Measurements from ENCODE around the gene ADGRE2. TPM values are rescaled to one million over a fixed set of nuclear protein-coding genes. Genes with fewer than 3 reads are reported as not detected.
"Not testable (repeated sequence)": the region's sequence is repeated elsewhere in the genome, so short reads cannot be mapped to it uniquely, and the experiment has no call there.

The ADGRE2 gene
- total RNA-seq, 2 donors from 2014 or later = 0.07 TPM

DNA sequence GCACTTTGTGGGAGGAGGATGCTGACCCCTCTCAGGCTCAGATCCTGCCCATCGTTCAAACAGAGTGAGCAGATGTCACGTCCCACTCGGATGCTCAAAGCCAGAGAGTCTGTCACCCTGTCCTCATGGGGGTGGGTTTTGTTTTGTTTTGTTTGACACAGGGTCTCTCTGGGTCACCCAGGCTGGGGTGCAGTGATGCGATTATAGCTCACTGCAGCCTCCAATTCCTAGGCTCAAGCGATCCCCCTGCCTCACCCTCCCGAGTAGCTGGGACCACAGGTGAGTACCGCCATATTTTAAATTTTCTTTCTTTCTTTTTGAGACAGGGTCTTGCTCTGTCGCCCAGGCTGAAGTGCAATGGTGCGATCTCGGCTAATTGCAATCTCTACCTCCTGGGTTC lies 4.0 kb downstream of the ADGRE2 start:
- no peak for DNase-seq
- 75 to 93% methylated on average over 2 to 9 of the region's 10 CpGs for WGBS, 2 experiments (ENCODE audit: insufficient coverage in 1 of 2, insufficient read length in 1 of 2)
- no peaks in the 10 kb centered on the region for H3K36me3 Mint-ChIP-seq (ENCODE audit: low read depth)
- no peak overlapping the region for H3K27ac Mint-ChIP-seq
- H3K4me1 Mint-ChIP-seq = no peaks in the 10 kb centered on the region
- no peak overlapping the region for H3K4me3 Mint-ChIP-seq
- Histone ChIP-seq H3K27ac (ENCODE audit: low read depth, low read length) (no peak overlapping the region), H3K9ac (ENCODE audit: extremely low read depth, low read length, poor library complexity, severe bottlenecking) (no peak overlapping the region), H3K9me3 (ENCODE audit: control insufficient read depth, low read length) (peaks cover 10% of the 10 kb centered on the region), H3K4me1 (ENCODE audit: control insufficient read depth, insufficient read depth, low read length) (no peaks in the 10 kb centered on the region), H3K36me3 (ENCODE audit: control insufficient read depth, insufficient read depth, low read length) (no peaks in the 10 kb centered on the region), H3K27me3 (ENCODE audit: control insufficient read depth, insufficient read depth, low read length, poor library complexity, severe bottlenecking) (no peaks in the 10 kb centered on the region), H3K4me3 (ENCODE audit: low read length) (no peak overlapping the region)
- TF ChIP-seq, protein P1, sequence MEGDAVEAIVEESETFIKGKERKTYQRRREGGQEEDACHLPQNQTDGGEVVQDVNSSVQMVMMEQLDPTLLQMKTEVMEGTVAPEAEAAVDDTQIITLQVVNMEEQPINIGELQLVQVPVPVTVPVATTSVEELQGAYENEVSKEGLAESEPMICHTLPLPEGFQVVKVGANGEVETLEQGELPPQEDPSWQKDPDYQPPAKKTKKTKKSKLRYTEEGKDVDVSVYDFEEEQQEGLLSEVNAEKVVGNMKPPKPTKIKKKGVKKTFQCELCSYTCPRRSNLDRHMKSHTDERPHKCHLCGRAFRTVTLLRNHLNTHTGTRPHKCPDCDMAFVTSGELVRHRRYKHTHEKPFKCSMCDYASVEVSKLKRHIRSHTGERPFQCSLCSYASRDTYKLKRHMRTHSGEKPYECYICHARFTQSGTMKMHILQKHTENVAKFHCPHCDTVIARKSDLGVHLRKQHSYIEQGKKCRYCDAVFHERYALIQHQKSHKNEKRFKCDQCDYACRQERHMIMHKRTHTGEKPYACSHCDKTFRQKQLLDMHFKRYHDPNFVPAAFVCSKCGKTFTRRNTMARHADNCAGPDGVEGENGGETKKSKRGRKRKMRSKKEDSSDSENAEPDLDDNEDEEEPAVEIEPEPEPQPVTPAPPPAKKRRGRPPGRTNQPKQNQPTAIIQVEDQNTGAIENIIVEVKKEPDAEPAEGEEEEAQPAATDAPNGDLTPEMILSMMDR (conservative IDR thresholded peaks at IDR 0.05) = no peak
- H3K27me3 Mint-ChIP-seq (ENCODE audit: insufficient read depth) = peaks cover 20% of the 10 kb centered on the region
- peaks cover 34% of the 10 kb centered on the region for H3K9me3 Mint-ChIP-seq

DNA sequence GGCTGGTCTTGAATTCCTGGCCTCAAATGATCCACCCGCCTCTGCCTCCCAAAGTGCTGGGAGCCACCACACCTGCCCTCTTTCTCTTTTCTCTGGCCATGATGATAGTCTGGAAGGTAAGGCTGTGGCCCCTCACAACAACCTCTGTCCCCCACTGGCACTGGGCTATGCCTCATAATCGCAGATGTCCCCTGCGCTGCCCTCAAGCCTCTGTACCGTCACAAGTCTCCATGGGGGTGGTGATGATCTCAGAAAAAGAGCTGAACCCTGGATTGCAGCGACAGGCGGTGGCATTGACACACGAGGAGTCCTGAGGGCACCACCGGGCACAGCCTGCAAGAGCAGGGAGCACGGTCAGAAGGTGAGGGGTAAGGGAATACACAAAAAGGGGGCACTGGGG lies 4.6 kb downstream of the ADGRE2 start:
- H3K4me1 Mint-ChIP-seq; H3K27me3 ChIP-seq (ENCODE audit: control insufficient read depth, insufficient read depth, low read length, poor library complexity, severe bottlenecking); H3K36me3 ChIP-seq (ENCODE audit: control insufficient read depth, insufficient read depth, low read length); DNase-seq; H3K36me3 Mint-ChIP-seq (ENCODE audit: low read depth); H3K9ac ChIP-seq (ENCODE audit: extremely low read depth, low read length, poor library complexity, severe bottlenecking); H3K4me3 ChIP-seq (ENCODE audit: low read length); H3K27ac ChIP-seq (ENCODE audit: low read depth, low read length); H3K9me3 ChIP-seq (ENCODE audit: control insufficient read depth, low read length); H3K4me3 Mint-ChIP-seq; H3K4me1 ChIP-seq (ENCODE audit: control insufficient read depth, insufficient read depth, low read length); H3K27ac Mint-ChIP-seq: not testable (repeated sequence)
- H3K27me3 Mint-ChIP-seq (ENCODE audit: insufficient read depth) = peaks cover 20% of the 10 kb centered on the region
- H3K9me3 Mint-ChIP-seq = peaks cover 31% of the 10 kb centered on the region
- 89% methylated on average over 4 of the region's 9 CpGs; no CpG with 5 or more reads in 1 of the 2 experiments for whole genome bisulfite sequencing, 2 experiments (ENCODE audit: insufficient coverage in 1 of 2, insufficient read length in 1 of 2)

DNA sequence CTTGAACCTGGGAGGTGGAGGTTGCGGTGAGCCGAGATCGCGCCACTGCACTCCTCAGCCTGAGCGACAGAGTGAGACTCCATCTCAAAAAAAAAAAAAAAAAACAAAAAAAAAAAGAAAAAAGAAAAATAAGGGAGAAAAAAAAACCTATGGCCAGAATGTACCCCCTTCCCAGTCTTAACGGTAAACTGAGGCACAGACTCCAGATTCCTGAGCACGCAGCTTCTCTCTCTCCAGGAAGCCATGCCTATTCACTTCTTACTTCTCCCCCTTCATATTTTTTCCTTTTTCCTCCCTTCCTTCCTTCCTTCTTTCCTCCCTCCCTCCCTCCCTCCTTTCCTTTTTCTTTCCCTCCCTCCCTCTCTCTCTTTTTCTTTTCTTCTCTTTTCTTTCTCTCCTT lies 5.4 kb downstream of the ADGRE2 start:
- no peaks in the 10 kb centered on the region for H3K4me1 ChIP-seq (ENCODE audit: control insufficient read depth, insufficient read depth, low read length)
- H3K27me3 Mint-ChIP-seq (ENCODE audit: insufficient read depth) = peaks cover 20% of the 10 kb centered on the region
- H3K36me3 ChIP-seq (ENCODE audit: control insufficient read depth, insufficient read depth, low read length) = no peaks in the 10 kb centered on the region
- H3K4me3 ChIP-seq (ENCODE audit: low read length) = no peak overlapping the region
- DNase-seq = no peak
- H3K9me3 ChIP-seq (ENCODE audit: control insufficient read depth, low read length) = peaks cover 10% of the 10 kb centered on the region
- peaks cover 35% of the 10 kb centered on the region for H3K9me3 Mint-ChIP-seq
- H3K27me3 ChIP-seq (ENCODE audit: control insufficient read depth, insufficient read depth, low read length, poor library complexity, severe bottlenecking) = no peaks in the 10 kb centered on the region
- no peak overlapping the region for H3K9ac ChIP-seq (ENCODE audit: extremely low read depth, low read length, poor library complexity, severe bottlenecking)
- no peaks in the 10 kb centered on the region for H3K4me1 Mint-ChIP-seq
- H3K27ac Mint-ChIP-seq = no peak overlapping the region
- no peaks in the 10 kb centered on the region for H3K36me3 Mint-ChIP-seq (ENCODE audit: low read depth)
- H3K27ac ChIP-seq (ENCODE audit: low read depth, low read length) = no peak overlapping the region
- H3K4me3 Mint-ChIP-seq = no peak overlapping the region
- TF ChIP-seq, protein P1 (conservative IDR thresholded peaks at IDR 0.05) = no peak
- WGBS, 2 experiments (ENCODE audit: insufficient coverage in 1 of 2, insufficient read length in 1 of 2) = 73% methylated on average over 3 of the region's 7 CpGs; no CpG with 5 or more reads in 1 of the 2 experiments

DNA sequence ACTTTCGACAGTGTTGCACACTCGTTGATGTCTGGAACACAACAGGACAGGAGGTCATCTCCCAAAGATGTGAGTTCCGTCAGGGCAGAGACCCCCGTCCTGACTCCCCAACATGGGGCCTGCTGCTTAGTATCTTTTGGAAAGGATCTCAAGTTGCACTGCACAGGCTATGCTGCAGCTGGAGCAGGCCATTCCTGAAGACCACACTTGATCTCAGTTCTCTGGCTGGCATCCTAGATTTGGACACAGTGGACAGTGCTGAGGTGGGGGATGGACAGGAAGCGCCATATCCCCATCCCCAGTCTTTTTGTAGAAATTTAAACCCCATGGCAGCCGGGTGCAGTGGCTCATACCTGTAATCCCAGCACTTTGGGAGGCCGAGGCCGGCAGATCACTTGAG lies 5.9 kb downstream of the ADGRE2 start:
- no peak for DNase-seq
- Mint-ChIP-seq H3K9me3 (peaks cover 32% of the 10 kb centered on the region), H3K27me3 (ENCODE audit: insufficient read depth) (peaks cover 17% of the 10 kb centered on the region), H3K36me3 (ENCODE audit: low read depth) (no peaks in the 10 kb centered on the region), H3K27ac (no peak overlapping the region), H3K4me1 (no peaks in the 10 kb centered on the region), H3K4me3 (no peak overlapping the region)
- Histone ChIP-seq H3K27ac (ENCODE audit: low read depth, low read length) (no peak overlapping the region), H3K4me3 (ENCODE audit: low read length) (no peak overlapping the region), H3K27me3 (ENCODE audit: control insufficient read depth, insufficient read depth, low read length, poor library complexity, severe bottlenecking) (no peaks in the 10 kb centered on the region), H3K36me3 (ENCODE audit: control insufficient read depth, insufficient read depth, low read length) (no peaks in the 10 kb centered on the region), H3K4me1 (ENCODE audit: control insufficient read depth, insufficient read depth, low read length) (no peaks in the 10 kb centered on the region), H3K9me3 (ENCODE audit: control insufficient read depth, low read length) (peaks cover 14% of the 10 kb centered on the region), H3K9ac (ENCODE audit: extremely low read depth, low read length, poor library complexity, severe bottlenecking) (no peak overlapping the region)
- TF ChIP-seq, protein P1 (conservative IDR thresholded peaks at IDR 0.05) = no peak
- 62 to 77% methylated on average over 3 to 8 of the region's 8 CpGs for WGBS, 2 experiments (ENCODE audit: insufficient coverage in 1 of 2, insufficient read length in 1 of 2)

Data from endodermal cell (in vitro differentiated cells).